H1 (cell line): ENCODE measurements around the gene ZNF618.

Experiments
- EZH2 ChIP-seq: fragments of 200-600 bp; sonication (generic); IDR thresholded peaks from 2 replicates; pipeline ENCODE4 v1.7.1; 2012; ENCODE audit warnings: low read depth, mild to moderate bottlenecking, moderate library complexity, low read length, inconsistent platforms; ENCODE audit not compliant: severe bottlenecking
- POLR2A ChIP-seq, 2 experiments: IDR thresholded peaks; 1 replicate in 1 of 2; 2 replicates in 1 of 2; pipeline ENCODE4 v1.6.1; 2011; ENCODE audit warnings: low read depth in 2 of 2, low read length in 2 of 2, mild to moderate bottlenecking in 2 of 2; ENCODE audit errors: control extremely low read depth in 1 of 2
- RFX5 ChIP-seq: IDR thresholded peaks from 2 replicates; pipeline ENCODE4 v1.6.1; 2011; ENCODE audit warnings: low read depth, low read length, improper control_type of control experiment, borderline replicate concordance

- TF ChIP-seq EZH2, result no peak
- TF ChIP-seq RFX5, result no peak
- peak; percentile 23 to 35; a peak in 2 of 3 replicates for TF ChIP-seq POLR2A (IDR thresholded peaks at IDR 0.05; ENCODE audit: control extremely low read depth in 1 of 2, low read depth in 2 of 2, low read length in 2 of 2)
Measured at GRCh38 chr9:113876151-113876992, at the start of gene ZNF618.
